Osteocyte (in vitro differentiated cells): Measurements from ENCODE around the gene AP2A2. TPM values are rescaled to one million over a fixed set of nuclear protein-coding genes. Genes with fewer than 3 reads are reported as not detected.

ENCODE experiments used
- DNase-seq: peaks from one replicate; pipeline ENCODE4 v3.0.0; 2021; ENCODE audit warnings: mixed read lengths; ENCODE audit not compliant: unreplicated experiment; ENCODE audit errors: extremely low spot score
- H3K27ac Mint-ChIP-seq: one replicate; pipeline ENCODE4 v1.8.0; 2021; ENCODE audit warnings: mild to moderate bottlenecking, mixed read lengths; ENCODE audit not compliant: unreplicated experiment
- H3K27me3 Mint-ChIP-seq: one replicate; pipeline ENCODE4 v1.8.0; 2021; ENCODE audit warnings: mixed read lengths; ENCODE audit not compliant: unreplicated experiment
- H3K36me3 Mint-ChIP-seq: one replicate; pipeline ENCODE4 v1.8.0; 2021; ENCODE audit warnings: mixed read lengths; ENCODE audit not compliant: unreplicated experiment
- H3K4me1 Mint-ChIP-seq: one replicate; pipeline ENCODE4 v1.8.0; 2021; ENCODE audit warnings: mixed read lengths; ENCODE audit not compliant: unreplicated experiment
- H3K4me3 Mint-ChIP-seq: one replicate; pipeline ENCODE4 v1.8.0; 2021; ENCODE audit warnings: mild to moderate bottlenecking, moderate library complexity, mixed read lengths; ENCODE audit not compliant: unreplicated experiment
- H3K9me3 Mint-ChIP-seq: one replicate; pipeline ENCODE4 v1.8.0; 2021; ENCODE audit warnings: mixed read lengths; ENCODE audit not compliant: unreplicated experiment
- CTCF ChIP-seq: fragments of 200-600 bp; sonication (generic); IDR thresholded peaks from 2 replicates; pipeline ENCODE4 v1.5.0; 2021; ENCODE audit warnings: antibody characterized with exemption, mild to moderate bottlenecking, moderate library complexity
- total RNA-seq: library from RNA; stranded (reverse); gene quantifications from 2 replicates; pipeline ENCODE4 v1.2.1, GENCODE V29; 2021

AP2A2 gene
- total RNA-seq, 1 donor from 2014 or later: 102 TPM

GRCh38 chr11:929405-929804, 3.7 kb downstream of the AP2A2 start:
- Mint-ChIP-seq H3K36me3 (peaks cover 4% of the 10 kb centered on the region), H3K4me3 (no peak overlapping the region), H3K27ac (no peak overlapping the region), H3K9me3 (no peaks in the 10 kb centered on the region), H3K4me1 (peaks cover 54% of the 10 kb centered on the region), H3K27me3 (no peaks in the 10 kb centered on the region)
- no peak for TF ChIP-seq CTCF
- DNase-seq: no peak

GRCh38 chr11:931385-931784, 5.7 kb downstream of the AP2A2 start:
- H3K9me3 Mint-ChIP-seq: no peaks in the 10 kb centered on the region
- peaks cover 56% of the 10 kb centered on the region for H3K4me1 Mint-ChIP-seq
- H3K36me3 Mint-ChIP-seq: peaks cover 4% of the 10 kb centered on the region
- DNase-seq: no peak
- TF ChIP-seq CTCF: no peak
- no peak overlapping the region for H3K4me3 Mint-ChIP-seq
- peak overlapping the region; percentile 54 for H3K27ac Mint-ChIP-seq
- no peaks in the 10 kb centered on the region for H3K27me3 Mint-ChIP-seq

GRCh38 chr11:932435-932834, 6.8 kb downstream of the AP2A2 start:
- H3K27ac Mint-ChIP-seq: peak overlapping the region; percentile 76
- H3K9me3 Mint-ChIP-seq: no peaks in the 10 kb centered on the region
- DNase-seq: no peak
- no peak overlapping the region for H3K4me3 Mint-ChIP-seq
- H3K4me1 Mint-ChIP-seq: peaks cover 45% of the 10 kb centered on the region
- no peaks in the 10 kb centered on the region for H3K27me3 Mint-ChIP-seq
- no peak for TF ChIP-seq CTCF
- peaks cover 4% of the 10 kb centered on the region for H3K36me3 Mint-ChIP-seq

- peaks cover 43% of the 10 kb centered on the region for H3K4me1 Mint-ChIP-seq
- peak overlapping the region; percentile 76 for H3K27ac Mint-ChIP-seq
Observed at GRCh38 chr11:933142-933851, 7.6 kb downstream of the AP2A2 start.

GRCh38 chr11:933936-934335, 8.3 kb downstream of the AP2A2 start:
- DNase-seq: no peak
- TF ChIP-seq CTCF: no peak
- Mint-ChIP-seq H3K27ac (peak overlapping the region; percentile 76), H3K9me3 (no peaks in the 10 kb centered on the region), H3K4me3 (no peak overlapping the region), H3K27me3 (no peaks in the 10 kb centered on the region), H3K36me3 (peaks cover 1% of the 10 kb centered on the region), H3K4me1 (peaks cover 44% of the 10 kb centered on the region)

More at GRCh38 chr11:933142-933851, 7.6 kb downstream of the AP2A2 start:
- no peak for DNase-seq
- no peaks in the 10 kb centered on the region for H3K27me3 Mint-ChIP-seq
- H3K9me3 Mint-ChIP-seq: no peaks in the 10 kb centered on the region
- H3K36me3 Mint-ChIP-seq: peaks cover 4% of the 10 kb centered on the region
- no peak overlapping the region for H3K4me3 Mint-ChIP-seq
- no peak for TF ChIP-seq CTCF
